ENCODE data around the gene SEL1L.
"Not testable (repeated sequence)": the region's sequence is repeated elsewhere in the genome, so short reads cannot be mapped to it uniquely, and the experiment has no call there.

Gene SEL1L

GRCh38 chr14:81436296-81437138, 97.1 kb downstream of the SEL1L start:
- TF ChIP-seq GATA1 (IDR thresholded peaks at IDR 0.05; ENCODE audit: low read depth, low read length), result no peak
- TF ChIP-seq POLR2A (IDR thresholded peaks at IDR 0.05; ENCODE audit: low read length), result peak; percentile 44
- DNase-seq, result peak; percentile 86 to 91

- no peak for TF ChIP-seq GATA1 (IDR thresholded peaks at IDR 0.05; ENCODE audit: low read depth, low read length)
- TF ChIP-seq POLR2A (IDR thresholded peaks at IDR 0.05; ENCODE audit: low read length), result no peak
- peak; percentile 80 to 84 for DNase-seq
These were observed 98.0 kb downstream of the SEL1L start for GRCh38 chr14:81435391-81436295.

GRCh38 chr14:81435048-81435390, 98.6 kb downstream of the SEL1L start:
- no peak for DNase-seq
- TF ChIP-seq GATA1 (IDR thresholded peaks at IDR 0.05; ENCODE audit: low read depth, low read length), result no peak
- TF ChIP-seq POLR2A (IDR thresholded peaks at IDR 0.05; ENCODE audit: low read length), result no peak

GRCh38 chr14:81434230-81434629, 99.4 kb downstream of the SEL1L start:
- no peak for TF ChIP-seq GATA1 (IDR thresholded peaks at IDR 0.05; ENCODE audit: low read depth, low read length)
- peak; percentile 2 for TF ChIP-seq POLR2A (IDR thresholded peaks at IDR 0.05; ENCODE audit: low read length)
- DNase-seq, result peak; percentile 68 to 82

- no peak for TF ChIP-seq GATA1 (IDR thresholded peaks at IDR 0.05; ENCODE audit: low read depth, low read length)
- TF ChIP-seq POLR2A (IDR thresholded peaks at IDR 0.05; ENCODE audit: low read length), result no peak
These were observed 100.3 kb downstream of the SEL1L start for GRCh38 chr14:81433378-81433777.

GRCh38 chr14:81432219-81432661, 101.4 kb downstream of the SEL1L start:
- TF ChIP-seq POLR2A (IDR thresholded peaks at IDR 0.05; ENCODE audit: low read length), result no peak
- no peak for TF ChIP-seq GATA1 (IDR thresholded peaks at IDR 0.05; ENCODE audit: low read depth, low read length)
- peak; percentile 75 to 90 for DNase-seq

More at GRCh38 chr14:81433378-81433777, 100.3 kb downstream of the SEL1L start:
- DNase-seq, result peak; percentile 21 to 34

- peak; percentile 26 to 35 for DNase-seq
- TF ChIP-seq GATA1 (IDR thresholded peaks at IDR 0.05; ENCODE audit: low read depth, low read length), result no peak
- TF ChIP-seq POLR2A (IDR thresholded peaks at IDR 0.05; ENCODE audit: low read length), result no peak
These were observed 103.4 kb downstream of the SEL1L start for GRCh38 chr14:81430235-81430634.

GRCh38 chr14:81429749-81430148, 103.9 kb downstream of the SEL1L start:
- DNase-seq, result not testable (repeated sequence)

- TF ChIP-seq POLR2A (IDR thresholded peaks at IDR 0.05; ENCODE audit: low read length), result no peak
- DNase-seq, result peak in 1 of 2 experiments; percentile 16
These were observed 104.6 kb downstream of the SEL1L start for GRCh38 chr14:81429028-81429427.

GRCh38 chr14:81427348-81428058, 106.2 kb downstream of the SEL1L start:
- TF ChIP-seq POLR2A (IDR thresholded peaks at IDR 0.05; ENCODE audit: low read length) (peak; percentile 52), GATA1 (IDR thresholded peaks at IDR 0.05; ENCODE audit: low read depth, low read length) (peak; percentile 35)
- peak; percentile 79 to 89 for DNase-seq

GRCh38 chr14:81423504-81423903, 110.1 kb downstream of the SEL1L start:
- DNase-seq, result peak; percentile 74 to 92

More at GRCh38 chr14:81423504-81423903, 110.1 kb downstream of the SEL1L start:
- peak; percentile 25 for TF ChIP-seq POLR2A (IDR thresholded peaks at IDR 0.05; ENCODE audit: low read length)
- peak; percentile 26 for TF ChIP-seq GATA1 (IDR thresholded peaks at IDR 0.05; ENCODE audit: low read depth, low read length)
